K562 (cell line): ENCODE data around the gene RPL21. TPM values are rescaled to one million over a fixed set of nuclear protein-coding genes. Genes with fewer than 3 reads are reported as not detected.

Source experiments
- ATAC-seq: fragments of 200-7000 bp; cut with Tn5 transposase; 3 replicates; pipeline ENCODE4 v1.9.1; 2020; ENCODE audit warnings: moderate library complexity
- BruUV-seq: library from RNA; stranded (reverse); fragments of 400-500 nt; replicated peaks from 2 replicates; lab custom pipeline; 2021; lab: Mats Ljungman, UMichigan
- CTCF ChIA-PET: fragments of 300-600 bp; formaldehyde crosslinking; extraction: SDS; loops from one replicate; lab custom pipeline; 2021; ENCODE audit warnings: low intra/inter-chr PET ratio; lab: Yijun Ruan, JAX
- POLR2A ChIA-PET: fragments of 300-600, 350-650 bp; sonication (Branson Sonifier 250); formaldehyde crosslinking; extraction: SDS; loops from one replicate; lab custom pipeline; 2021; ENCODE audit warnings: antibody characterized with exemption, inconsistent platforms; lab: Yijun Ruan, JAX
- DNase-seq, 4 experiments: peaks; one replicate each; pipeline versions ENCODE4 v3.0.0 to v3.0.0-alpha.2; 2011 to 2018; ENCODE audit warnings: low spot score in 3 of 4, mixed read lengths in 3 of 4; ENCODE audit errors: extremely low read depth in 1 of 4
- FAIRE-seq: peaks from 2 replicates; lab custom pipeline; 2011; peaks lifted over from hg19 to GRCh38; lab: Jason Lieb, UNC
- H2AFZ ChIP-seq: 2 replicates; pipeline ENCODE4 v1.6.0; 2011; ENCODE audit warnings: low read depth, low read length, control low read depth, inconsistent platforms
- H3K27ac ChIP-seq: fragments of 200-600 bp; 3 replicates; pipeline ENCODE4 v1.8.0; 2011; ENCODE audit warnings: low read depth, mild to moderate bottlenecking, control low read depth, inconsistent platforms, low read length, moderate library complexity, mixed read lengths; ENCODE audit errors: extremely low read depth
- H3K27me3 ChIP-seq, 2 experiments: fragments of 300-600 bp in 1 of 2; 2 replicates in 1 of 2; 3 replicates in 1 of 2; pipeline versions ENCODE4 v1.6.0 to v1.8.0; 2011; ENCODE audit warnings: inconsistent platforms in 2 of 2, low read length in 2 of 2, mild to moderate bottlenecking in 1 of 2, mixed read lengths in 1 of 2, moderate library complexity in 1 of 2; ENCODE audit not compliant: control insufficient read depth in 2 of 2, insufficient read depth in 2 of 2
- H3K36me3 ChIP-seq: fragments of 300-600 bp; 3 replicates; pipeline ENCODE4 v1.8.0; 2011; ENCODE audit warnings: mild to moderate bottlenecking, low read length, inconsistent platforms; ENCODE audit not compliant: control insufficient read depth, insufficient read depth
- H3K4me1 ChIP-seq, 2 experiments: fragments of 200-600 bp in 1 of 2; replicated peaks in 1 of 2; 2 replicates in 1 of 2; 3 replicates in 1 of 2; pipeline versions ENCODE4 v1.5.1 to v1.8.0; 2011; ENCODE audit warnings: inconsistent platforms in 2 of 2, low read length in 2 of 2, mild to moderate bottlenecking in 1 of 2, mixed read lengths in 1 of 2, moderate library complexity in 1 of 2; ENCODE audit not compliant: control insufficient read depth in 2 of 2, insufficient read depth in 2 of 2
- H3K4me2 ChIP-seq: 2 replicates; pipeline ENCODE4 v1.6.1; 2011; ENCODE audit warnings: low read length, control low read depth, inconsistent platforms, mixed read lengths; ENCODE audit not compliant: insufficient read depth
- H3K4me3 ChIP-seq: fragments of 200-600 bp; sonication (generic), shearing (Covaris generic); 2 replicates; pipeline ENCODE4 v1.5.1; 2016; ENCODE audit warnings: control low read depth, inconsistent platforms
- H3K79me2 ChIP-seq: fragments of 200-600 bp; 3 replicates; pipeline ENCODE4 v1.8.0; 2011; ENCODE audit warnings: low read length, inconsistent platforms; ENCODE audit not compliant: control insufficient read depth, insufficient read depth
- H3K9ac ChIP-seq, 2 experiments: 2 replicates each; pipeline versions ENCODE4 v1.6.0 to v1.6.1; 2011; ENCODE audit warnings: low read depth in 2 of 2, low read length in 2 of 2, control low read depth in 1 of 2, inconsistent platforms in 1 of 2, mild to moderate bottlenecking in 1 of 2, mixed read lengths in 1 of 2; ENCODE audit not compliant: insufficient read depth in 1 of 2
- H3K9me1 ChIP-seq: one replicate; pipeline ENCODE4 v1.6.0; 2011; ENCODE audit warnings: inconsistent platforms, mild to moderate bottlenecking, low read length, moderate library complexity; ENCODE audit not compliant: control insufficient read depth, insufficient read depth
- H3K9me3 ChIP-seq: replicated peaks from 2 replicates; pipeline ENCODE4 v1.5.1; 2011; ENCODE audit warnings: low read depth, low read length, inconsistent platforms; ENCODE audit not compliant: control insufficient read depth, insufficient read depth
- H4K20me1 ChIP-seq: replicated peaks from 2 replicates; pipeline ENCODE4 v1.6.1; 2011; ENCODE audit warnings: low read length, inconsistent platforms, mixed read lengths; ENCODE audit not compliant: control insufficient read depth, insufficient read depth
- CHAMP1 ChIP-seq: fragments of 450-650 bp; IDR thresholded peaks from 2 replicates; pipeline ENCODE4 v1.6.1; 2016; ENCODE audit warnings: mild to moderate bottlenecking
- PRDM10 ChIP-seq: fragments of 450-650 bp; IDR thresholded peaks from 2 replicates; pipeline ENCODE4 v1.6.1; 2018; ENCODE audit not compliant: partially characterized antibody
- WGBS: fragments of 100-300 bp; shearing (Covaris generic); methylation state at CpG from one replicate; pipeline ENCODE4 v1.1.6; 2016; ENCODE audit warnings: low coverage, mixed read lengths; ENCODE audit not compliant: insufficient coverage; ENCODE audit errors: missing lambda C conversion rate; 5-methylcytosine and 5-hydroxymethylcytosine counted together
- in situ Hi-C: fragments of 300-500 bp; cut with MboI; formaldehyde crosslinking; loops from 4 replicates; pipeline ENCODE4 v1.15.0; 2018; ENCODE audit warnings: inconsistent platforms, mixed read lengths
- intact Hi-C: fragments of 100-400 bp; cut with micrococcal nuclease; formaldehyde crosslinking; loops from 2 replicates; pipeline ENCODE4 v1.14.2; 2022
- polyA plus RNA-seq, 8 experiments: library from polyadenylated mRNA; depleted of rRNA in 4 of 8; stranded (reverse) in 5 of 8; unstranded in 3 of 8; fragments of >200 nt; fragmentation: Nextera tagmentation in 2 of 8; fragmentation: Illumina TruSeq in 1 of 8; extraction: Ambion mirVana in 2 of 8; extraction: Trizol in 1 of 8; gene quantifications; 2 replicates each; pipeline versions ENCODE4 v1.2.1 to v1.2.3, GENCODE V29; 2011 to 2014; ENCODE audit warnings: inconsistent platforms in 1 of 8, missing spikeins in 1 of 8
- total RNA-seq, 7 experiments: library from RNA; depleted of rRNA in 6 of 7; stranded (reverse); fragments of >200 nt in 6 of 7; fragmentation: Illumina TruSeq in 2 of 7; extraction: Trizol in 2 of 7; gene quantifications; 2 replicates each; pipeline versions ENCODE4 v1.2.1 to v1.2.3, GENCODE V29; 2011 to 2021; ENCODE audit warnings: low replicate concordance in 1 of 7

Gene RPL21
- total and polyA plus RNA-seq, 9 of the 15 experiments (the other 6 are each of a cell fraction or from before 2014, with no cell fraction given) = 622 to 4,203 (median 1,676) TPM

- TF ChIP-seq PRDM10 (peak; percentile 62), CHAMP1 (no peak)
- H3K4me2 ChIP-seq = no peak overlapping the region
- no peak for DNase-seq
- ChIA-PET CTCF (no interaction called here), POLR2A (interaction anchor here (0.9 to 1.1 kb wide), 2 partner anchors 10 to 23 kb away, joined by 4 to 6 read pairs; partner anchors contain the start of gene RASL11A)
- no peaks in the 10 kb centered on the region for H3K79me2 ChIP-seq
- no peak for FAIRE-seq
- H3K27me3 ChIP-seq = peaks cover 3 to 15% of the 10 kb centered on the region in 2 experiments; a peak in 1 of 5 replicates
- no peaks in the 10 kb centered on the region for H3K9me3 ChIP-seq
- H3K9ac ChIP-seq = no peak overlapping the region
- no peak overlapping the region for H3K27ac ChIP-seq
- intact Hi-C loops (no loop called here), in situ Hi-C loops (no loop called here)
- WGBS = 3% methylated on average over 4 of the region's 5 CpGs
- H3K4me1 ChIP-seq = no peaks in the 10 kb centered on the region; a peak in 1 of 5 replicates
- no peak overlapping the region for H2AFZ ChIP-seq
- no peaks in the 10 kb centered on the region for H3K36me3 ChIP-seq
- BruUV-seq = no TSS peak
- H3K9me1 ChIP-seq = no peaks in the 10 kb centered on the region
- ATAC-seq = no peak
- H4K20me1 ChIP-seq = no peaks in the 10 kb centered on the region
- no peak overlapping the region for H3K4me3 ChIP-seq
Observed at GRCh38 chr13:27280009-27280656, 28.8 kb downstream of the RPL21 start.
